ENCODE results near the gene DSG4. TPM values are rescaled to one million over a fixed set of nuclear protein-coding genes. Genes with fewer than 3 reads are reported as not detected.
"Not testable (repeated sequence)": the region's sequence is repeated elsewhere in the genome, so short reads cannot be mapped to it uniquely, and the experiment has no call there.

The DSG4 gene, protein sequence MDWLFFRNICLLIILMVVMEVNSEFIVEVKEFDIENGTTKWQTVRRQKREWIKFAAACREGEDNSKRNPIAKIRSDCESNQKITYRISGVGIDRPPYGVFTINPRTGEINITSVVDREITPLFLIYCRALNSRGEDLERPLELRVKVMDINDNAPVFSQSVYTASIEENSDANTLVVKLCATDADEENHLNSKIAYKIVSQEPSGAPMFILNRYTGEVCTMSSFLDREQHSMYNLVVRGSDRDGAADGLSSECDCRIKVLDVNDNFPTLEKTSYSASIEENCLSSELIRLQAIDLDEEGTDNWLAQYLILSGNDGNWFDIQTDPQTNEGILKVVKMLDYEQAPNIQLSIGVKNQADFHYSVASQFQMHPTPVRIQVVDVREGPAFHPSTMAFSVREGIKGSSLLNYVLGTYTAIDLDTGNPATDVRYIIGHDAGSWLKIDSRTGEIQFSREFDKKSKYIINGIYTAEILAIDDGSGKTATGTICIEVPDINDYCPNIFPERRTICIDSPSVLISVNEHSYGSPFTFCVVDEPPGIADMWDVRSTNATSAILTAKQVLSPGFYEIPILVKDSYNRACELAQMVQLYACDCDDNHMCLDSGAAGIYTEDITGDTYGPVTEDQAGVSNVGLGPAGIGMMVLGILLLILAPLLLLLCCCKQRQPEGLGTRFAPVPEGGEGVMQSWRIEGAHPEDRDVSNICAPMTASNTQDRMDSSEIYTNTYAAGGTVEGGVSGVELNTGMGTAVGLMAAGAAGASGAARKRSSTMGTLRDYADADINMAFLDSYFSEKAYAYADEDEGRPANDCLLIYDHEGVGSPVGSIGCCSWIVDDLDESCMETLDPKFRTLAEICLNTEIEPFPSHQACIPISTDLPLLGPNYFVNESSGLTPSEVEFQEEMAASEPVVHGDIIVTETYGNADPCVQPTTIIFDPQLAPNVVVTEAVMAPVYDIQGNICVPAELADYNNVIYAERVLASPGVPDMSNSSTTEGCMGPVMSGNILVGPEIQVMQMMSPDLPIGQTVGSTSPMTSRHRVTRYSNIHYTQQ
- not detected in 2 replicates for total RNA-seq (2014; rRNA removed)
- not detected for polyA plus RNA-seq (2012)

DNA sequence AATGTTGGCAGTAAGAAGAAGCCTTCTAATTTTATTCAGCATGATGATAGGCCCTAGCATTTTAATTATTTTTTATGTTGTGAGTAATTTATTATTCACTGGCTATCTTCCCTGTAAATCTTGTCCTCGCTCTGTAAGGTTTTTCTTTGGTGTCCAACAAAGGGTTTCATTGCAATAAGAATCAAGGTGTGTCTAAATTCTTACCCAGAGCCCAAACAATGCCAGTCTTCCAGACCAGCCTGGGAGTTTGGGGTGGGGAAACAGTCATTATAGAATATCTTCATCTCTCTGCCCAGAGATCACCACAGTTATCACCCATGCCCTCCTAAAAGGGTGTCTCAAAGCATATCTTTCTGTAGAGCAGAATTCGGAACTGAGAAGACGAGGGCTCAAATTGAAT is at the start of gene DSG4:
TSS of gene DSG4 (plus strand) at position 301 of the 400 bp plus-strand sequence. CDS start 135 bp downstream, outside the sequence.
- DNase-seq (ENCODE audit: low read depth): no peak

DNA sequence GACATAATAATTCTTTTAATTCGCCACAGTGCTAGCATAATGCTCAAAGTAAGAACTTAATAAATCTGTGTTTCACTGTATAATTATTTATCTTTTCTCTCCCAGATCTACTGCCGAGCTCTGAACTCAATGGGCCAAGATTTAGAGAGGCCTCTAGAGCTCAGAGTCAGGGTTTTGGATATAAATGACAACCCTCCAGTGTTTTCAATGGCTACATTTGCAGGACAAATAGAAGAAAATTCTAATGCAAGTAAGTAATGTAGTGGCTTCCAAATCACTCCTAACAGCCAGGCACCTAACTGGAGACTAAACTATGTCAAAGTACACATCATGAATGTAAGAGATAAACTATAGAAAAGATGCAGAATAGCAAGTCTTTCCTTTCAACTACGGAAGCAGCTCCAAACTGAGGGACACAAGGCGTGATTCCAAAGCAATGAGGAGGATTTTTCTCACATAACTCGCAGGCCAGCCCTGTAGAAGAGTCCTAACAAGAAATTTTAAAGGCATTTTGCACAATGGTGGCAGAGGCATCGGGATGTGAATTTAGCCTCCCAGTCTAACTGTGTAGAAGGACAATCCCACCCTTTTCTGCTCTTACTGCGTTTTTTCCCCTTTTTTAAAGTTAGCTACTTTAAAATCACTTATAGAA is 46.7 kb upstream of the DSG4 start:
- DNase-seq (ENCODE audit: low read depth): no peak

DNA sequence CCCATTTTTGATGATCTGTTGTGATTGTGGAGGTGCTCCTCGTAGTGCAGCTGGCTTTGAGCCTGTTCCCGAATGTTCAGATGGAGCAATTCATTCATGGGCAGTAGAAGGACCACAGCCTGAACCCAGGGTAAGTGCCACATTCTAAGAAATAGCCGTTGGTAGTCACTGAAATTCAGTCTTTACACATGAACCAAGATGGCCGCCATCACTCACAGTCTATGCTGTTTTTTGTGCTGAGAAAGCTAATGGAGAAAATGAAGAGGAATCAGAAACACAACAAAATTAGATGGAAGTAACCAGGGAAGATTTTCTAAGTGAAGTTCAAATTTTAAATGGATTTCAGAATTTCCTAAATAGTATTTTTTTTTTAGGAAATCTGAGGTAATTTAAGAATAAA is 33.1 kb upstream of the DSG4 start:
- DNase-seq (ENCODE audit: low read depth): no peak

DNA sequence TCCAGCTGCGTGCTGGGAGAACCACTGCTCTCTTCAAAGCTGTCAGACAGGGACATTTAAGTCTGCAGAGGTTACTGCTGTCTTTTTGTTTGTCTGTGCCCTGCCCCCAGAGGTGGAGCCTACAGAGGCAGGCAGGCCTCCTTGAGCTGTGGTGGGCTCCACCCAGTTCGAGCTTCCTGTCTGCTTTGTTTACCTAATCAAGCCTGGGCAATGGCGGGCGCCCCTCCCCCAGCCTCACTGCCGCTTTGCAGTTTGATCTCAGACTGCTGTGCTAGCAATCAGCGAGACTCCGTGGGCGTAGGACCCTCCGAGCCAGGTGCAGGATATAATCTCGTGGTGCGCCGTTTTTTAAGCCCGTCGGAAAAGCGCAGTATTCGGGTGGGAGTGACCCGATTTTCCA is 23.2 kb upstream of the DSG4 start:
- not testable (repeated sequence) for DNase-seq (ENCODE audit: low read depth)

DNA sequence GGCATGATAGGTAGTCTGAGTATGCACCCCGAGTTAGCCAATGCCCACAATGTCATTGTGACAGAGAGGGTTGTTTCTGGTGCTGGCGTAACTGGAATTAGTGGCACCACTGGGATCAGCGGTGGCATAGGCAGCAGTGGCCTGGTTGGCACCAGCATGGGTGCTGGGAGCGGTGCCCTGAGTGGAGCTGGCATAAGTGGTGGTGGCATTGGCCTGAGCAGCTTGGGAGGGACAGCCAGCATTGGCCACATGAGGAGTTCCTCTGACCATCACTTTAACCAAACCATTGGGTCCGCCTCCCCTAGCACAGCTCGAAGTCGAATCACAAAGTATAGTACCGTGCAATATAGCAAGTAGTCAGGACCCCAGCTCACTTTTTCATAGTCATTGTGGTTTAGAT is 21.6 kb upstream of the DSG4 start:
- DNase-seq (ENCODE audit: low read depth): no peak

DNA sequence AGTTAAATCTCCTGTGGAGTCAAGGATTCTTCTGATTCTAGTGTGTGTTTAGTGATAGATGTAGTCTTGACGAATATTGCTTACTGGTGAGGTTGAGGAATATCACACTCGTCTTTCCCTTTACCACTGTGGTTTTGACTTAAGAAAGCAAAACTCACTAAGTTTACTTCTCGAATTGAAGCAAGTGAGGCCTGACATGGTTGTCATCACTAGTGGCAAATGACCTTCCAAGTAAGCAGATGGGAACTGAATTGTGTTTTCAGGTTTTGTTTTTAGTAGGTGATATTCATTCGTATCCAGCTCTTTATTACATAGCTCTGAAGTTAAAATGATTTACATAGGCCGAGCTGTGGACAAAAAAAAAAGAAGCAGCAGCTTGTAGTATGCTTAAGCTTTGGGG is 20.6 kb upstream of the DSG4 start:
- DNase-seq (ENCODE audit: low read depth): no peak

DNA sequence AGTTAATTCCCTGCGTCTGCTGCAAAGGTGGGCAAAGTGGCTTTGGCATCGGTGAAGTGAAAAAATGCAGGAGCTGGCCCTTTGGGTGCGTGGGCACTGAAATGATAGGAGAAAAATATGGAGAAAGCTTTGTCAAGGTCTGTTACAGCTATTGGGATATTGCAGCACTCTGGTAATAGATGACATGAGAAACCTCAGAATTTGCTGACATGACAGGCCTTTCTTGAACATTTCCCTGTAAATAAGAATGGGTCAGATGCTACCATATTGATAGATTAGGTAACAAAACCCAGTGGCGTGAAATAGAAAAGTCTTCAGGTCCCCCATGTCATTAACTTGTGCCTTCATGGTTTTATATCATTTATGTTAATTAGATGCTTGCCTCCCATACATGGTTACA is 12.4 kb upstream of the DSG4 start:
- DNase-seq (ENCODE audit: low read depth): no peak

DNA sequence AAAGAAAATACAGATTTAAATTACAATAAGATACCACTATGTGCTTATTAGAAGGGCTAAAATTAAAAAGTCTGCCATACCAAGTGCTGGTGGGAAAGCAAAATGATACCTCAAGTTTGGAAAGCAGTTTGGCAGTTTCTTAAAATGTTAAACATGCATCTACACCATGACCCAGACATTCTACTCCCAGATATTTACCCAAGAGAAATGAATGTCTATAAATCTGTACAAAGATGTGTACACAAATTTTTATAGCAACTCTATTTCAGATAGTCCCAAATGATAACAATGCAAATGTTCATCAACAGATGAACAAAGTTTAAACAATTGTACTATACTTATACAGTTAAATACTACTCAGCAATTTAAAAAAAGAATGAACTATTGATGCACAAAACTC is 7.1 kb upstream of the DSG4 start:
- no peak for DNase-seq (ENCODE audit: low read depth)

DNA sequence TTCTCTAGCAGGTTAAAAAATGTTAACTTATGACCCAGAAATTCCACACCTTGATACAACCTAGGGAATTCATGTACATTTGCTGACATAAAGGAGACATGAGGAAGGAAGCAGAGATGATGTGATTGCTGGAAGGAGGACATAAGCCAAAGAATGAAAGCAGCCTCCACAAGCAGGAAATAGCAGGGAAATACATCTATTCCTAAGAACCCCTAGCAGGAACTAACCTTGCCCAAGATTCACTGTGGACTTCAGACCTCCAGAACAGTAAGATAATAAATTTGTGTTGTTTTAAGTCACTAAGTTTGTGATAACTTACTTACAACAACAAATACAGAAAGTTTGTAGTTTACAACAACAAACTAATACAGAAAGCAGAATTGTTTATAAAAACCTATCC is 4.6 kb upstream of the DSG4 start:
- DNase-seq (ENCODE audit: low read depth): no peak

DNA sequence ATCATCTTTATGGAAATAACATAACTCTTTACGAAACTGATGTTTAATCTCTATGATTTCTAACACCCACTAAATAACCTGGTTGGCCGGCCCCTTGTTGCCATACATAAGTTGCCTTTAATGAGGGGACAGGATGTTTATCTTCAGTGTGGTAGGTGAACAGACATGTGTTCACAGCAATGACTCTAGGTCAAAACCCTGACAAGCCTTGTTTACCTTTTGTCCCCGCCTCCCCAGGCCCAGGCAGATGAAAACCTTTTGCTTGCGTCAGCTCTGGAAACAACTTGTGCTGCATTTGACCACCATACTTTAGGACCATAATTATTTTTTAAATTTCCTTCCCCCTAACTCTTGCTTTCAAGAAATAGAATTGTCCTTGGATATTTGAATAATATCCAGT is 2.9 kb upstream of the DSG4 start:
- no peak for DNase-seq (ENCODE audit: low read depth)

DNA sequence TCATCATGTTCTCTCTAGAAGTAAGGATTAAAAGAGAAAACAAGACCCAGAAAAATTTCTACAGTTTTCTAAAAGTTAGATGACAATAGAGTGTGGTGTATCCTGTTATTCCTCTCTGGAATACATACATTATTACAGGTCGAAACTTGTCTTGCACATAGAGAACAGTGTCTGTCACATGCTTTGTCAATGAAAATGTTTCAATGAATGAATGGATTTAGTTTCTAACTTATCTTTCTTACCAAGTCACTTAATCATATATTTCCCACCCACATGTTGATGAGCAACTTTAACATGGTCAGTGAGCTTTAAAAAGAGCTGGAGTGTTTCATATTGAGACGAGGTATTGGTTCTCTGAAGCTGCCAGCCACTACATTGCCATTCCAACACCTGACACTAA is 4.3 kb downstream of the DSG4 start:
- DNase-seq (ENCODE audit: low read depth): no peak

DNA sequence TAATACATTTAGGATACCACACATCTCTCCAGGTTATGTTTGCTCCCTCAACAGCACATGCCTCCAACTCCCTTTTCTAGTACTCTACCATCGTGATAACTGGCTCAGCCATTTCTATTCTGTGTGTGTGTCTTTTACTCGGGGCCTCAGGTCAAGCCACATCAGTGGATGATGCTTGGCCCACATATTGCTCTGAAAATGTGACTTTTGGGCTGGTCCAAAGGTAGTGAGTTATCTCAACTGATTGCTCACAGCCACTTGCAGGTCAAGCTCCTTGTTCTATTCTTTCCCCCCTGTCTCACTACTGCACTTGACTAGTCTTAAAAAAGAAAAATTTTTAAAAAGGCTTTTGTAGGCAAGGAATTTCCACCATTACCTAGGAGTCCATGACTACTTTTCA is 5.5 kb downstream of the DSG4 start:
- DNase-seq (ENCODE audit: low read depth): no peak

DNA sequence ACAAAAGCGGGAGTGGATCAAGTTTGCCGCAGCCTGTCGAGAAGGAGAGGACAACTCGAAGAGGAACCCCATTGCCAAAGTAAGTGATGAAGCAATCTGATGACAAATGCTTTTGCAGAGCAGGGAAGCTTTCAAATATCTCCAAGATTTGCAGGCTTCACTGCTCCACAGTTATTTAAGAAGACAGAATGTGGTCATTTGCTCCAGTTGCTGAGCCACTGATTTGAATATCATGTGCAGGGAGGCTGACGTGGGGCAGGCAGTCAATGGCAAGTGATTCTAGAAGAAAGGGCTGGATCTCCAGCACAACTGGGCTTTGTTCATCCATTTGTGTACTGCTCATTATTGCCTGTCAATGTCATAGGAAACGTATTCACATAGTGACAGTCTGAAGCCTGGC is 10.2 kb downstream of the DSG4 start:
- DNase-seq (ENCODE audit: low read depth): no peak

DNA sequence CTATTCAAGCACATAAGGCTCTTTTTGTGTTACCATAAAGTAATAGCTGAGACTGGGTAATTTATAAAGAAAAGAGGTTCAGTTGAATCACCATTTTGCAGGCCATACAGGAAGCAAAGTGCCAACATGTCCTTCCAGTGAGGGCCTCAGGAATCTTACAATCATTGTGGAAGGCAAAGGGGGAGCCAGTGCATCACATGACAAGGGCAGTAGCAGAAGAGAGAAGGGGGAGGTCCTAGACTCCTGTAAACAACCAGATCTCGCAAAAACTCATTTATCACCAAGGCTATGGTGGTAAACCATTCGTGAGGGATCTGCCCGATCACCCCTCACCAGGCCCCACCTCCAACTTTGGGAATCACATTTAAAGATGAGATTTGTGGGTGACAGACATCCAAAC is 16.7 kb downstream of the DSG4 start:
- no peak for DNase-seq (ENCODE audit: low read depth)

DNA sequence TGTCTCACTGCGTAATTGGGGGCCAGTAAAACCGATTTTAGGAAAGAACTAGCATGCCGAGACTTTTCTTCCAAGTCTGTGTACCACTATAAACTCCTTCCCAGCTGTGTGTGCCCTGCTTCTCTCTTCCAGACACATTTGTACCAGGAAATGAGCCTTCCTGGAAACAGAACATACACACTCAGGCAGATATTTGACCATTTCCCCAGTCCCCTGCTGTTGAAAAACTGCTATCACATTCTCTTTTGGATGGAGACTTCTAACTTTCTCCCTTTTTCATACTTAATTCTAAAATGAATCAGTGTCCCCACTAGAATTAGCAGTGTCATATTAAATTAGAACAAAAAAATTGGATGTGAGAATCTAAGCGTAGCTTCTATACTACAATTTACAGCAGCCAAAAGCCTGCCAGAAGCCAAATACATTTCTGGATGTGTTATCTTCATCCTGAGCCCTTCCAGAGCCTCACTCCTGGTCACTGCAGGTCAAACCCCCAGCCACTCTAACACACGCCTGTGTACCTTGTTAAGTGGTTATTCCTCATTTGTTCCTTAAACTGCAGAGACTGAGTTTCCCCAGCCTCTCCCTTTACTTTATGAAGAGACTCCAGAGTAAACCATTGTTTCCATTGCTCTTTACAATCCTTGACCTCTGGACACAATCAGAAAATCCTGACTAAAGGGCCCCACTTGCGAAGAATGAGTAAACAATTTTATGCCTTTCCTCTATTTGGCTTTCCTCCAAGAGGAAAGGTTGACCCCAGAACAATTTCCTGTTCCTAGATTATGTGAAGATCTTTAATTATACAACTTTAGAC is 20.4 kb downstream of the DSG4 start:
- DNase-seq (ENCODE audit: low read depth): no peak

DNA sequence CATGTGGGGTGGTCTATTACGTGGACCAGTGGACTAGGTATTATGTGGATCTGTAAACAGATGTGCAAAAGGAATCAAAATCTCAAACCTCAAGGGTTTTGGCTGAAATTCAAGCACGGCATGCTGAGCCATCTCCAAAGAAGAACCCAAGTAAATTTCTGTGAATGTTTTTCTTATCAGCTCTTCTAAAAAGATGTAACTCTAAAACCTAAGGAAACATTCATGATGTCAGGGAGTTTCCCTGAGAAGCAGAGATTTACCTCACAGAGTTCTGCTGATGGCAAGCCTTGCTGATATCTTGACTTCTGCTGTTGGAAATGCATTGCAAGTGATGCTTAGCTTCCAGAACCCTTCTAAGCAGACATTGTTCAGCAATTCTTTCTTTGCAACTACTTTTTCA is 21.6 kb downstream of the DSG4 start:
- DNase-seq (ENCODE audit: low read depth): no peak

DNA sequence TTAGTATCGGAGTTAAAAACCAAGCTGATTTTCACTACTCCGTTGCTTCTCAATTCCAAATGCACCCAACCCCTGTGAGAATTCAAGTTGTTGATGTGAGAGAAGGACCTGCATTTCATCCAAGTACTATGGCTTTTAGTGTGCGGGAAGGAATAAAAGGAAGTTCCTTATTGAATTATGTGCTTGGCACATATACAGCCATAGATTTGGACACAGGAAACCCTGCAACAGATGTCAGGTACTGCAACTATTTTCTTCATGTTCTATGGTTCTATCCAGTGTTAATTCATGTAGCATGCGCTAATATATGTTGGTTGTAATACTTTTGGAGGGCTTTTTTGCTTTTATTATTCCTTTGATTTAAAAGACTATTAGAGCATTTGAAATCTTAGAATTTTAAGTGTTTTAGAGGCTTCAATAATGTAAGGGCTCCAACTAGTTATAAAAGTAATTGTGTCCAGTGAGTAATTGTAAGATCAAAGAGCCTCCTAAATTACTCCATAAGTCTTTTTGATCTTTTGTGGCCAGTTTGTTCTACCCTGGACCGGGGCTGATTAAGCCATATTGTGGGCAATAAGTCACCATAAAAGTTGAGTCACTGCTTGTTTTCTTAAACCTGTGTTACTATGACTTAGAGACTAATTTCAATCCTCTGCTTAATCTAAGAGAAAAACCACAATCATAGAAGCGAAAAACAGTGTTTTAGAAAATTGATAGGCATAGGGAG is 22.9 kb downstream of the DSG4 start:
- DNase-seq (ENCODE audit: low read depth): no peak

DNA sequence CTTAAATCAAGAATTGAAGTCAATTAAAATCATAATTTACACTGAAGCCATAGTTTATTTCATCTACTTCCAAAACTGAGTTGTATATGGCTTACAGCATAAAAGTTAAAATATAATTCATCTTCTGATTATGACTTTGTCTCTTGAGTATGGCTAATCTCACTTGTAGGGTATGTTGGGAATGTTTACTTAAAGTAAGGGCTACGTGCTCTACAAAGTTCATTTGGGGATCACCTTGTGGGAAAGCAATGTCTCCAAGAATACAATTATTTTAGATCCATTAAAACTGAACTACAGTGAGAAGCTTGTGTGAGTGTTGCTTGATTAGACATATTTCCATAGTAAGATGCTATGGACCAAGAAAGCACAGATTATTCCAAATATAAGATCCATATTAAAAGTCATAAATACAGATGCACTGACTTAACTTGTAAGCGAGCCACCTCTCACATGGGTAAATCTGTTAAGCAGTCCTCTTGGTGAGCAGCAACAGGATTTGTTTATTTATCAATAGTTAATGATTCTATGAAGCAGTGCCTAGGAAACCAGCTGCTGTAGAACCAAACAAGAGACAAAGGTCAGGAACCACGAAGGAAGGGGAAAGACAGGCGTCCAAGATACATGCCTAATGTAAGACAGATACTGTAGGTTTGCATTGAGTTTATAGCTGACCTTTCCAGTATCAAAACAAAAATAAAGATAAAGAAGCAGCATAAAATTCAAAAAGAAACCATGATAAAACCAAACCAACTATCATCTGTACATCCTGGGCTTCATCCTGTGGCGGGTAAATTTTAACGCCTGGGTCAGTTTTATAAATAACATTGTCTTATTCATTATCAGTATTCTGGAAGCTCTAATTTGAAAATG is 24.8 kb downstream of the DSG4 start:
- DNase-seq (ENCODE audit: low read depth): no peak

DNA sequence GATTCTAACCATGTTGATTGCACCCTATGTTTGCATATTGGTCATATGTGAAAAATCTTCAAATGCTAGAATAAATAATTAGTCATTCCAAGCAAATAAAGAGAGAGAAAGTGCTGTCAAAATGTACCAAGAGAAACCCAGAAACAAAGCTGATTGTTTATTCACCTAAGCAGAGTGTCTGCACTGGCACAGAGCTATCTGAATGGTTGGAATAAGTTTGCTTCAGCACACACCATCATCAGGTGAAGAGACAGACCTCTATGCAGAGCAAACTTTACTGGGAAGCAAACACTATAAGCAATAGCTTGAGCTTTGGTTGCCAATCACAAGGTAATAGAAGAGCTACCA is 25.4 kb downstream of the DSG4 start:
- DNase-seq (ENCODE audit: low read depth): no peak

DNA sequence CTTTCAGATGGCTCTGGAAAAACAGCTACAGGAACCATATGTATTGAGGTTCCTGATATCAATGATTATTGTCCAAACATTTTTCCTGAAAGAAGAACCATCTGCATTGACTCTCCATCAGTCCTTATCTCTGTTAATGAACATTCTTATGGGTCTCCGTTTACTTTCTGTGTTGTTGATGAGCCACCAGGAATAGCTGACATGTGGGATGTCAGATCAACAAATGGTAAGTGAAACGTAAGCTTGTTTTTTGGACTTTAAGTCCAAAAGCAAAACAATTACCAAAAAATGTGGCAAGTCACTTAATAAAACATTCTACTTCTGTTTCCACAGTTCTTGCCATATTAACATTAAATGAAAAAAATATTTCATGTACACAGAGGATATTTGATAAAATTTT is 26.8 kb downstream of the DSG4 start:
- DNase-seq (ENCODE audit: low read depth): no peak
